Endometrial microvascular endothelial cells (primary cell): ENCODE data around the gene ACTL10. TPM values are rescaled to one million over a fixed set of nuclear protein-coding genes. Genes with fewer than 3 reads are reported as not detected.

Experiments
- in situ Hi-C: cut with HindIII; loops from 2 replicates; pipeline ENCODE4 v1.10.0; 2017; ENCODE audit warnings: low sequenced_read_pairs, low pct_unique_long_range_greater_than_20kb; ENCODE audit errors: inconsistent ontology term
- total RNA-seq: library from RNA; depleted of rRNA; stranded (reverse); fragments of >200 nt; gene quantifications from one replicate; pipeline ENCODE4 v1.2.3, GENCODE V29; 2015; ENCODE audit errors: inconsistent ontology term

ACTL10 gene
- total RNA-seq, 1 donor from 2014 or later = 2.1 TPM

GRCh38 chr20:33709398-33709797, 42.7 kb downstream of the ACTL10 start:
- in situ Hi-C loops = no loop called here

DNA sequence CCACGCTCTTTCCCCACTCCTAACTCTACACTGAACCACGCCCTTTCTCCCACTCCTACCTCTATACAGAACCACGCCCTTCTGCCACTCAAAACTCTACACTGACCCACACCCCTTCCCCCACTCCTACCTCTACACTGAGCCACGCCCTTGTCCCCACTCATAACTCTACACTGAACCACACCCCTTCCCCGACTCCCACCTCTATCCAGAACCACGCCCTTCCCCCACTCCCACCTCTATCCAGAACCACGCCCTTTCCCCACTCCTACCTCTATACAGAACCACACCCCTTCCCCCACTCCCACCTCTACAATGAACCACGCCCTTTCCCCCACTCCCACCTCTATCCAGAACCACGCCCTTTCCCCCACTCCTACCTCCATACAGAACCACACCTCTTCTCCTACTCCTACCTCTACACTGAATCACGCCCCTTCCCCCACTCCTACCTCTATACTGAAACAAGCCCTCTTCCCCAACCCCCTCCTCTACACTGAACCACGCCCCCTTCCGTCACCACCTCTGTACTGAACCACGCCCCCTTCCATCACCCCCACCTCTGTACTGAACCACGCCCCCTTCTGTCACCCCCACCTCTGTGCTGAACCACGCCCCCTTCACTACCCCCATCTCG, 43.3 kb downstream of the ACTL10 start:
- in situ Hi-C loops = no loop called here

- in situ Hi-C loops = no loop called here
Measured at GRCh38 chr20:33710681-33711445, 44.1 kb downstream of the ACTL10 start.

GRCh38 chr20:33711446-33711738, 44.6 kb downstream of the ACTL10 start:
- in situ Hi-C loops = no loop called here

GRCh38 chr20:33713865-33714367, 47.2 kb downstream of the ACTL10 start:
- in situ Hi-C loops = no loop called here

- in situ Hi-C loops = no loop called here
Measured at GRCh38 chr20:33716498-33716897, 49.8 kb downstream of the ACTL10 start.

Other genes with a start within 250 kb of the ACTL10 start
- 7.2 TPM for gene SNTA1, start 223.2 kb upstream of the ACTL10 start, total RNA-seq
- gene CBFA2T2, start 176.8 kb upstream of the ACTL10 start, total RNA-seq = 5.4 TPM
- gene C20orf144, start 4.6 kb upstream of the ACTL10 start, total RNA-seq = not detected
- gene NECAB3, start 7.5 kb downstream of the ACTL10 start, total RNA-seq = 8.9 TPM
- 11.2 TPM for gene E2F1, start 19.4 kb downstream of the ACTL10 start, total RNA-seq
- gene PXMP4, start 53.4 kb downstream of the ACTL10 start, total RNA-seq = 7.7 TPM
- gene ZNF341, start 65.1 kb downstream of the ACTL10 start, total RNA-seq = 1.1 TPM
- 35.4 TPM for gene CHMP4B, start 144.4 kb downstream of the ACTL10 start, total RNA-seq